ENCODE results near the gene C2orf49.

GRCh38 chr2:105313877-105314276 is 23.5 kb upstream of the C2orf49 start:
- no peak for TF ChIP-seq CTCF (IDR thresholded peaks at IDR 0.05)
- no peak for TF ChIP-seq EZH2 (IDR thresholded peaks at IDR 0.05; ENCODE audit: borderline replicate concordance, insufficient read depth, low read depth, low read length, poor library complexity, severe bottlenecking)

Measured in B cell (primary cell).